Measurements from ENCODE around the gene B4GAT1.

DNA sequence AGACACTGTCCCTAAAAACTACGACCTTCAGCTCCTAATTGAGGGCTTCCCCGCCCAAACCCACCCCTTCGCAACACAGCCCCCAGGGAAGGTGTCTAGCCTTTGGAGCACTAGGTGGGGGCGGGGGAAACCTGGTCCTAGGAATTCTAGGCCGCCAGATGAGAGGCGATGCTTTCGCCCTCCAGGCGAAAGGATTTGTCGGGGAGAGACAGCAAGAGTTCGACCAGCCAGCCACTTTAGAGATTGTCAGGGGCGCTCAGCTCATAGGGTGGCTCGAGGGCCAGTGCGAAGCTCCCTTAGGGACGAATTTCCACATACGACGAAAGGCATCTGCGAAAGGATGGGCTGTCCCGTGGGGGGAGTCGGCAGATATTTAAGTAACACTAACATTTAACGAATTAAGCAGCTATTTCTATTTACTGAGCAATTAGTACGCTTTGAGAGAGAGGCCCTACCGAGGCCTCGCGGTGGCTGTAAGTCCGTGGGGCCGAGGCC is 35.9 kb downstream of the B4GAT1 start:
- no peak for TF ChIP-seq CTCF (IDR thresholded peaks at IDR 0.05)
- no peak for TF ChIP-seq ZFX (IDR thresholded peaks at IDR 0.05; ENCODE audit: borderline replicate concordance)
